Inferior parietal cortex (tissue), 1 donor: ENCODE data around the gene RPTOR.
"Not testable (repeated sequence)": the region's sequence is repeated elsewhere in the genome, so short reads cannot be mapped to it uniquely, and the experiment has no call there.

ENCODE experiments used
- DNase-seq: peaks from one replicate; pipeline ENCODE4 v3.0.0-alpha.2; 2016; ENCODE audit errors: extremely low spot score

RPTOR gene

GRCh38 chr17:80743181-80743771 is 198.6 kb downstream of the RPTOR start:
- DNase-seq = peak; percentile 44

GRCh38 chr17:80743973-80744372 is 199.3 kb downstream of the RPTOR start:
- not testable (repeated sequence) for DNase-seq

GRCh38 chr17:80744725-80745124 is 200.1 kb downstream of the RPTOR start:
- not testable (repeated sequence) for DNase-seq

DNA sequence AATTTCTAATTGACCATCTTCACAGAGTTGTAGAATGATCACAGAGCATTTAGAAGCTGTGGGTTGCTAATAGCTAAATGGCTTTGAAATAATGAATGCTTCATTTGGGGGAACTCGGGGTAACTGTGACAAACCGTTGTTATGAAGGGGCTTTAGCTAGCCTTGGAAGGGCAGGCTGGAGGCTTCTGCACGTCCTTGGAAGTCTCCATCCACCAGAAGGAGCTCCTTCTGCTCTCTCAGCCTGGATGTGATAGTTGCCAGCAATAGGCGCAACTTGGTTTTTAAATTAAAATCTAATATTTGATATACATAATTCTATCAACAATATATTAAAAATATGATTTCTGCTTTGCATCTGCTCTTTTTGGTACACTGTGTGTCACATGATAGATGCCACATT is 200.5 kb downstream of the RPTOR start:
- no peak for DNase-seq

- DNase-seq = peak; percentile 59
These were observed 201.8 kb downstream of the RPTOR start for GRCh38 chr17:80746262-80746935.

GRCh38 chr17:80747469-80747868 is 202.8 kb downstream of the RPTOR start:
- DNase-seq = no peak

GRCh38 chr17:80749611-80750010 is 205.0 kb downstream of the RPTOR start:
- no peak for DNase-seq

- no peak for DNase-seq
These were observed 205.6 kb downstream of the RPTOR start for GRCh38 chr17:80750263-80750662.

DNA sequence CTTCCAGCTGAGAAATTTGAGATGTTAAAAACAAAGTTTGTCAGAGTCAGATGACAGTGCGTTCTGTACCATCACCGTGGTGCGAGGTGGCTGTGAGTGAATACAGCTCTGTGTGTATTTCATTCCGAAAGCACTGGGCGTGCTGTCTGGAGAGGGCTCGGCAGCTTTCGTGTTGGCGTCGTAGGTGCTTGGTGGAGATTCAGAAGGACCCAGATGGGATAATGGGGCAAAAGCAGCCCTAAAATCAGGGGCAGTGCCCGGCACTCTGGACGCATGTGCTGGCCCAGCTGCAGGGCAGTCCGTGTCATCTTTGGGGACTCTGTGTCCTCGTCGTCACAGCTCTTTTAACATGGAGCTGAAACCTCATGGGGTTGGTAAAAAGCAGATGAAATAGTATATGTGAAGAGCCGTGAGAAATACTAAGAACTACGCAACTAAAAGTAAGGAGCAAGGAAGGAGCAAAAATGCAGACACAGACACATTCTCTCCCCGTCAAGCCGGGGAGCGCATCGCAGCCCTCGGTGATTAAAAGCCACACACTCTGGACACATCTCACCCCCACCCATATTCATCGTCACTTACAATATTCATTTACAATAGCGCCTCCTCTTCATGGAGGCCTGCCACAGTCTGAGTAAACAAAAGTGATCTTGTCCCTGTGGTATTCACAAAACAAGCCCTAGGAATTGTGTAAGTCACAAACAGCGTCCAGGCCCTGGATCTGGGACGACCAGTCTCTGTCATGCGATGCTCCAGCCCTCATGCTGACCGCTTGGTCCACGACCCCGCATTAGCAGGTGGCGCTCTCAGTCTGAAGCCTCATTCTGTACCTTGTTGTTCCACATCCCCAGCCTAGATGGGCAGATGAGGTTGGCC is 206.7 kb downstream of the RPTOR start:
- peak; percentile 69 for DNase-seq

DNA sequence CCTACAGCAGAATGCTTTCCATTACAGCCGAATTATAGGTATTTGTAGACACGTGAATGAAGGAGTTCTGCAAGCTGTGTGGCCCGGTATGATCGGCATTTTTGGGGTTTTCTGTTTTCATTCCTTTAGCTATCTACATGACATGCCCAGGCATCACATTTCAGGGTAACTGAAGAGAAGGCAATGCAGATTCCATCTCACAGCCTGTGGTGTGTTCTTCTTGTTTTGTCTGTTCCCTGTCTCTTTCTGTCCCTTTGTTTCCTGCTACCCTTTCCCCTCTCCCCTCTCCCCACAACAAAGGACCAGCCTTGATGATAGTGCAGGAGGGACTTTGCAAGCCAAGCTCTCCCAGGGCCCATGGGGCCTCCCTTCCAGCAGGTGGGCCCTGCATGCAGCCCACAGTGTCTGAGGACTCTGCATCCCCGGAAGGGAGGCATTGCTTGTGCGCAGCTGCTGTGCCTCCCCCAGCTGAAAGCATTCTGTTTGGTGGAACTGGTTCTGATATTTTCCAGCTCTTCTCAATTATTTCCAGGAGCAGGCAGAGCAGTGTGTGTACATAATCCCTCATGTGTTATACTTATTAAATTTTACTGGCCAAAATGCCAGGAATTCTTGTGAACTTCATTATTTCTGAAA is 207.4 kb downstream of the RPTOR start:
- DNase-seq = no peak

- no peak for DNase-seq
These were observed 209.2 kb downstream of the RPTOR start for GRCh38 chr17:80753685-80754345.

GRCh38 chr17:80754846-80755245 is 210.2 kb downstream of the RPTOR start:
- DNase-seq = no peak

GRCh38 chr17:80755650-80756405 is 211.2 kb downstream of the RPTOR start:
- DNase-seq = no peak

GRCh38 chr17:80758481-80759376 is 214.1 kb downstream of the RPTOR start:
- no peak for DNase-seq

GRCh38 chr17:80759377-80759673 is 214.7 kb downstream of the RPTOR start:
- DNase-seq = no peak

GRCh38 chr17:80760511-80760911 is 215.9 kb downstream of the RPTOR start:
- DNase-seq = no peak

GRCh38 chr17:80761110-80761871 is 216.7 kb downstream of the RPTOR start:
- no peak for DNase-seq

GRCh38 chr17:80762076-80762475 is 217.4 kb downstream of the RPTOR start:
- DNase-seq = no peak

GRCh38 chr17:80763293-80763867 is 218.7 kb downstream of the RPTOR start:
- no peak for DNase-seq
